Keratinocyte (primary cell): ENCODE data around the gene CGNL1. TPM values are rescaled to one million over a fixed set of nuclear protein-coding genes. Genes with fewer than 3 reads are reported as not detected.

ENCODE experiments used
- DNase-seq: peaks from one replicate; pipeline ENCODE4 v3.0.0-alpha.2; 2011; ENCODE audit warnings: low read depth, missing footprints, low spot score
- FAIRE-seq: peaks from 2 replicates; lab custom pipeline; 2011; peaks lifted over from hg19 to GRCh38; lab: Jason Lieb, UNC
- H2AFZ ChIP-seq: 2 replicates; pipeline ENCODE4 v1.6.0; 2012; ENCODE audit warnings: low read length, control low read depth, inconsistent platforms; ENCODE audit not compliant: control insufficient read depth
- H3K27ac ChIP-seq: 2 replicates; pipeline ENCODE4 v1.5.1; 2011; ENCODE audit warnings: low read length; ENCODE audit not compliant: control insufficient read depth, insufficient read depth
- H3K27me3 ChIP-seq: 3 replicates; pipeline ENCODE4 v1.6.0; 2011; ENCODE audit warnings: low read length; ENCODE audit not compliant: control insufficient read depth, insufficient read depth; ENCODE audit errors: extremely low read depth
- H3K36me3 ChIP-seq, 2 experiments: 2 replicates in 1 of 2; 3 replicates in 1 of 2; pipeline ENCODE4 v1.5.1; 2011; ENCODE audit warnings: low read length in 2 of 2, mild to moderate bottlenecking in 1 of 2; ENCODE audit not compliant: control insufficient read depth in 2 of 2, insufficient read depth in 2 of 2; ENCODE audit errors: extremely low read depth in 1 of 2
- H3K4me1 ChIP-seq: 3 replicates; pipeline ENCODE4 v1.5.1; 2011; ENCODE audit warnings: low read length; ENCODE audit not compliant: control insufficient read depth, insufficient read depth; ENCODE audit errors: extremely low read depth
- H3K4me2 ChIP-seq: 3 replicates; pipeline ENCODE4 v1.6.0; 2011; ENCODE audit warnings: low read depth, low read length; ENCODE audit not compliant: control insufficient read depth, insufficient read depth; ENCODE audit errors: extremely low read depth
- H3K4me3 ChIP-seq, 3 experiments: fragments of 200-600 bp in 1 of 3; sonication (generic) in 1 of 3; 2 replicates in 2 of 3; 3 replicates in 1 of 3; pipeline ENCODE4 v1.5.1; 2011 to 2016; ENCODE audit warnings: low read length in 3 of 3, mild to moderate bottlenecking in 3 of 3, control low read depth in 2 of 3, inconsistent platforms in 1 of 3, low read depth in 1 of 3, mixed read lengths in 1 of 3, mixed run types in 1 of 3, moderate library complexity in 1 of 3; ENCODE audit not compliant: control insufficient read depth in 2 of 3, insufficient read depth in 2 of 3; ENCODE audit errors: extremely low read depth in 1 of 3
- H3K79me2 ChIP-seq: 2 replicates; pipeline ENCODE4 v1.6.0; 2012; ENCODE audit warnings: low read length; ENCODE audit not compliant: control insufficient read depth, insufficient read depth
- H3K9ac ChIP-seq: 3 replicates; pipeline ENCODE4 v1.6.0; 2011; ENCODE audit warnings: low read length; ENCODE audit not compliant: control insufficient read depth, insufficient read depth; ENCODE audit errors: extremely low read depth
- H3K9me1 ChIP-seq: 3 replicates; pipeline ENCODE4 v1.6.0; 2011; ENCODE audit warnings: low read length; ENCODE audit not compliant: control insufficient read depth, insufficient read depth; ENCODE audit errors: extremely low read depth
- H3K9me3 ChIP-seq: 2 replicates; pipeline ENCODE4 v1.5.1; 2012; ENCODE audit warnings: low read depth, low read length; ENCODE audit not compliant: control insufficient read depth
- H4K20me1 ChIP-seq: 3 replicates; pipeline ENCODE4 v1.6.0; 2011; ENCODE audit warnings: low read length; ENCODE audit not compliant: control insufficient read depth, insufficient read depth; ENCODE audit errors: extremely low read depth
- CTCF ChIP-seq, 3 experiments: IDR thresholded peaks in 1 of 3; conservative IDR thresholded peaks in 1 of 3; optimal IDR thresholded peaks in 1 of 3; 2 replicates in 2 of 3; 3 replicates in 1 of 3; pipeline versions ENCODE3 to v1.5.1; 2011; ENCODE audit warnings: low read length in 3 of 3, mild to moderate bottlenecking in 3 of 3, moderate library complexity in 2 of 3, control low read depth in 1 of 3, inconsistent platforms in 1 of 3; ENCODE audit not compliant: insufficient read depth in 2 of 3; ENCODE audit errors: extremely low read depth in 1 of 3
- EZH2 ChIP-seq: IDR thresholded peaks from one replicate; pipeline ENCODE4 v1.6.1; 2012; ENCODE audit warnings: inconsistent platforms, mild to moderate bottlenecking, low read length, moderate library complexity
- dilution Hi-C: fragments of 300-500 bp; cut with MboI; formaldehyde crosslinking; loops from one replicate; pipeline ENCODE4 v1.7.0; 2020; ENCODE audit warnings: low sequenced_read_pairs; ENCODE audit not compliant: extremely low pct_ligation_motif_present
- polyA plus RNA-seq, 5 experiments: library from polyadenylated mRNA; depleted of rRNA in 3 of 5; stranded (reverse) in 3 of 5; stranded (forward) in 1 of 5; unstranded in 1 of 5; fragments of >200 nt; gene quantifications; 1 replicate in 1 of 5; 2 replicates in 3 of 5; 3 replicates in 1 of 5; pipeline versions ENCODE4 v1.2.1 to v1.2.3, GENCODE V29; 2011 to 2012; ENCODE audit warnings: missing spikeins in 2 of 5, low read depth in 1 of 5, low replicate concordance in 1 of 5

CGNL1 gene
- polyA plus RNA-seq, 1 donor (not counting 4 experiments of a cell fraction or from before 2014, with no cell fraction given) = 0.05 TPM

- Histone ChIP-seq H3K9me1 (no peaks in the 10 kb centered on the region), H3K27ac (no peak overlapping the region), H3K4me3 (no peak overlapping the region), H3K9me3 (no peaks in the 10 kb centered on the region), H3K9ac (no peak overlapping the region), H3K27me3 (no peaks in the 10 kb centered on the region), H2AFZ (no peak overlapping the region), H3K36me3 (no peaks in the 10 kb centered on the region), H4K20me1 (no peaks in the 10 kb centered on the region), H3K79me2 (no peaks in the 10 kb centered on the region), H3K4me1 (peaks cover 3% of the 10 kb centered on the region), H3K4me2 (no peak overlapping the region)
- no peak for DNase-seq
- FAIRE-seq = no peak
- dilution Hi-C loops = no loop called here
- no peak for TF ChIP-seq CTCF (optimal IDR thresholded peaks at IDR 0.05 in 1 of 3, IDR thresholded peaks at IDR 0.05 in 1 of 3, conservative IDR thresholded peaks at IDR 0.05 in 1 of 3; ENCODE audit: extremely low read depth in 1 of 3, insufficient read depth in 2 of 3, low read length in 3 of 3)
- no peak for TF ChIP-seq EZH2
These were observed 59.9 kb downstream of the CGNL1 start for GRCh38 chr15:57436166-57436565.

DNA sequence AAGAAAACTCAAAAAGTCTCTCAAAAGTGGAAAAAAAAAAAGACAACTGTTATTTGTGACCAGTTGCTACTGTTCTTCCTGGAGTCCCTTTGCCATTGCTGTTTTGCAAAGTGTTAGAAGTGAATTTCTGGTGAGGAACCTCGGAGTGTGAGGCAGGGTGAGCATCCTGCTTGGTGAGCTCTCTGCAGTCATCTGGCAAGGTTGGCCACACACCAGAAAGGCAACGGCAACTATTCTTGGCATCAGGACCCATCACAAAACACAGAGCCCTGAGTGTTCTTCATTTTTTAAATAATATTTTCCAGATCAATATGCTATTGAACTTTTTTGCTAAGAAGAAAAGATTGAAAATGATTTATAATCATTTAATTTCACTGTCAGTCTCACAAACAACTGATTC is 60.7 kb downstream of the CGNL1 start:
- Histone ChIP-seq H3K27ac (no peak overlapping the region), H3K4me1 (peaks cover 2% of the 10 kb centered on the region), H3K9me1 (no peaks in the 10 kb centered on the region), H3K36me3 (no peaks in the 10 kb centered on the region), H3K9ac (no peak overlapping the region), H3K4me3 (no peak overlapping the region), H3K79me2 (no peaks in the 10 kb centered on the region), H4K20me1 (no peaks in the 10 kb centered on the region), H3K4me2 (no peak overlapping the region), H3K9me3 (no peaks in the 10 kb centered on the region), H2AFZ (no peak overlapping the region), H3K27me3 (no peaks in the 10 kb centered on the region)
- no peak for FAIRE-seq
- dilution Hi-C loops = no loop called here
- no peak for DNase-seq
- TF ChIP-seq EZH2 (no peak), CTCF (optimal IDR thresholded peaks at IDR 0.05 in 1 of 3, IDR thresholded peaks at IDR 0.05 in 1 of 3, conservative IDR thresholded peaks at IDR 0.05 in 1 of 3; ENCODE audit: extremely low read depth in 1 of 3, insufficient read depth in 2 of 3, low read length in 3 of 3) (no peak)
